Measurements from ENCODE around the gene LEAP2. TPM values are rescaled to one million over a fixed set of nuclear protein-coding genes. Genes with fewer than 3 reads are reported as not detected.
A peak's percentile ranks its signal among the peaks of the same experiment; 100 is the strongest.

LEAP2 gene
- total RNA-seq, 4 donors from 2014 or later = 0.21 to 9.1 (median 1.7) TPM

- H3K27ac ChIP-seq = no peak overlapping the region
- H3K9me3 ChIP-seq = no peaks in the 10 kb centered on the region
- WGBS = 73% methylated on average over 3 of the region's 3 CpGs
- peaks cover 64% of the 10 kb centered on the region for H3K36me3 ChIP-seq
- no peak overlapping the region for H3K4me3 ChIP-seq
- H3K4me1 ChIP-seq = peaks cover 4% of the 10 kb centered on the region
- TF ChIP-seq POLR2AphosphoS5 (IDR thresholded peaks at IDR 0.05) (no peak), EP300 (IDR thresholded peaks at IDR 0.05) (no peak), POLR2A (IDR thresholded peaks at IDR 0.05) (no peak), CTCF (IDR thresholded peaks at IDR 0.05) (no peak)
- DNase-seq (ENCODE audit: low spot score in 2 of 2) = no peak
- no peaks in the 10 kb centered on the region for H3K27me3 ChIP-seq
These were observed 4.5 kb downstream of the LEAP2 start for GRCh38 chr5:132877938-132878337.

- no peak for TF ChIP-seq POLR2AphosphoS5 (IDR thresholded peaks at IDR 0.05)
- peak; percentile 44 to 51 for TF ChIP-seq CTCF (IDR thresholded peaks at IDR 0.05)
- no peak for DNase-seq (ENCODE audit: low spot score in 2 of 2)
- no peak overlapping the region for H3K27ac ChIP-seq
- whole genome bisulfite sequencing = 29% methylated on average over 2 of the region's 2 CpGs
- no peak overlapping the region for H3K4me3 ChIP-seq
- no peaks in the 10 kb centered on the region for H3K27me3 ChIP-seq
- H3K4me1 ChIP-seq = peaks cover under 1% of the 10 kb centered on the region
- no peaks in the 10 kb centered on the region for H3K9me3 ChIP-seq
- H3K36me3 ChIP-seq = peaks cover 83% of the 10 kb centered on the region
These were observed 9.9 kb downstream of the LEAP2 start for GRCh38 chr5:132883261-132883834.

- no peak for DNase-seq (ENCODE audit: low spot score in 2 of 2)
- peaks cover 83% of the 10 kb centered on the region for H3K36me3 ChIP-seq
- WGBS = 70% methylated on average over 2 of the region's 2 CpGs
- H3K27ac ChIP-seq = no peak overlapping the region
- no peaks in the 10 kb centered on the region for H3K4me1 ChIP-seq
- no peaks in the 10 kb centered on the region for H3K9me3 ChIP-seq
- TF ChIP-seq CTCF (IDR thresholded peaks at IDR 0.05) (no peak), POLR2A (IDR thresholded peaks at IDR 0.05) (no peak), EP300 (IDR thresholded peaks at IDR 0.05) (no peak), POLR2AphosphoS5 (IDR thresholded peaks at IDR 0.05) (no peak)
- no peak overlapping the region for H3K4me3 ChIP-seq
- no peaks in the 10 kb centered on the region for H3K27me3 ChIP-seq
These were observed 11.1 kb downstream of the LEAP2 start for GRCh38 chr5:132884548-132884947.

GRCh38 chr5:132886064-132886823 is 12.8 kb downstream of the LEAP2 start:
- H3K4me3 ChIP-seq = no peak overlapping the region
- WGBS = 91% methylated on average over 11 of the region's 11 CpGs
- peaks cover 82% of the 10 kb centered on the region for H3K36me3 ChIP-seq
- no peak for DNase-seq (ENCODE audit: low spot score in 2 of 2)
- H3K27ac ChIP-seq = no peak overlapping the region
- no peaks in the 10 kb centered on the region for H3K4me1 ChIP-seq
- no peak for TF ChIP-seq EP300 (IDR thresholded peaks at IDR 0.05)
- no peaks in the 10 kb centered on the region for H3K9me3 ChIP-seq
- H3K27me3 ChIP-seq = no peaks in the 10 kb centered on the region

GRCh38 chr5:132887283-132887682 is 13.8 kb downstream of the LEAP2 start:
- H3K9me3 ChIP-seq = no peaks in the 10 kb centered on the region
- WGBS = 13% methylated on average over 1 of the region's 1 CpG

More at GRCh38 chr5:132887283-132887682, 13.8 kb downstream of the LEAP2 start:
- Histone ChIP-seq H3K4me1 (no peaks in the 10 kb centered on the region), H3K27ac (no peak overlapping the region), H3K36me3 (peaks cover 82% of the 10 kb centered on the region), H3K27me3 (no peaks in the 10 kb centered on the region), H3K4me3 (no peak overlapping the region)
- no peak for DNase-seq (ENCODE audit: low spot score in 2 of 2)
- no peak for TF ChIP-seq CTCF (IDR thresholded peaks at IDR 0.05)
- no peak for TF ChIP-seq EP300 (IDR thresholded peaks at IDR 0.05)
- no peak for TF ChIP-seq POLR2A (IDR thresholded peaks at IDR 0.05)
- no peak for TF ChIP-seq POLR2AphosphoS5 (IDR thresholded peaks at IDR 0.05)
